GM19035 (cell line): ENCODE data around the gene PRKACG.

Experiments used
- ATAC-seq: cut with Tn5 transposase; IDR thresholded peaks from one replicate; pipeline ENCODE4 v1.9.1; 2021; ENCODE audit not compliant: unreplicated experiment

The PRKACG gene

GRCh38 chr9:68983522-68984424, 30.1 kb downstream of the PRKACG start:
- no peak for ATAC-seq

DNA sequence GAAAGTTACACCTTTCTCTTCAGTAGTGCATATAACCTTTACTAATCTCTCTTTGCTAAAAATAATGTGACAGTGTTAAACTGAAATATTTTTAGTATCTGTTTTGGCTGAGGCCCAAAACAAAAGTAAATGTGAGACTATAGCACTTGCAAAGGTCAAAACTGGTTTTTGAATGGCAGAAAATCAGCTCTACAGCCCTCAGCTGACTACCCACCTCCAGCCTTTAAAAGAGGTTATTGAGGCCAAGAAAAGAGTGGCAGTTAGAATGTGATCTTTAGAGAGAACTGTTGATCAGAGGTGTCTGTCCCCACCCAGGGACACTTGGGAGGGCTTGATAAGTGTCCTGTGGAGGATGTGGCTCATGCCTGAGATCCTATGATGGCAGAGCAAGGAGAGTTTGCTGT, 30.9 kb downstream of the PRKACG start:
- peak; percentile 53 for ATAC-seq

- ATAC-seq: peak; percentile 46
Observed at GRCh38 chr9:68981789-68982188, 32.1 kb downstream of the PRKACG start.

- ATAC-seq: no peak
Observed at GRCh38 chr9:68980341-68980914, 33.5 kb downstream of the PRKACG start.

- ATAC-seq: no peak
Observed at GRCh38 chr9:68979538-68980314, 34.2 kb downstream of the PRKACG start.

GRCh38 chr9:68978501-68978900, 35.4 kb downstream of the PRKACG start:
- no peak for ATAC-seq

DNA sequence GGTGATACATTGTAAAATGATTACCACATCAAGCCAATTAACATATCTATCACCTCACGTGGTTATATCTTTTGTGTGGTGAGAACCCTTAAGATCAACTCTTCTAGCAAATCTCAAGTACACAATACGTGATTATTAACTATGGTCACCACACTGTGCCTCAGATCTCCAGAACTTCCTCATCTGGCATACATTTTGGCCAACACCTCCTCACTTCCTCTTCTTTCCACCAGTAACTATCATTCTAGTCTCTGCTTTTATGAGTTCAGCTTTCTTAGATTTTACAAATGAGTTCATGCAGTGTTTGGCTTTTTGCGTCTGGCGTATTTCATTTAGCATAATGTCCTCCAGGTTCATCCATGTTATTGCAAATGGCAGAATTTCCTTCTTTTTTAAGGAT, 35.8 kb downstream of the PRKACG start:
- no peak for ATAC-seq

- no peak for ATAC-seq
Observed at GRCh38 chr9:68975365-68976043, 38.4 kb downstream of the PRKACG start.

DNA sequence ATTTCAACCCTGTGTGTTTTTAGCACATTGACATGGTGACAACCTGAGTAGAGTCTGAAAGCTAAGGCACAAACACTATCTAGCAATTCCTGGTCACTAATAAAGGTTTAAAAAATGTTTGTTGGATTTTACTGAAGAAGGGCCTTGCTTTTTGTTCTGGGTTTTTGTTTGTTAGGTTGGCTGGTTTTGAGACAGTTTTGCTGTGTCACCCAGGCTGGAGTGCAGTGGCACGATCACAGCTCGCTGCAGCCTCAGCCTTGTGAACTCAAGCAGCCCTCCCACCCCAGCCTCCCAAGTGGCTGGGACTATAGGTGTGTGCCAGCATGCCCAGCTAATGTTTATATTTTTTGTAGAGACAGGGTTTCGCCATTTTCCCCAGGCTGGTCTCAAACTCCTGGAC, 39.0 kb downstream of the PRKACG start:
- ATAC-seq: peak; percentile 2

- peak; percentile 93 for ATAC-seq
Observed at GRCh38 chr9:68974431-68974830, 39.5 kb downstream of the PRKACG start.

DNA sequence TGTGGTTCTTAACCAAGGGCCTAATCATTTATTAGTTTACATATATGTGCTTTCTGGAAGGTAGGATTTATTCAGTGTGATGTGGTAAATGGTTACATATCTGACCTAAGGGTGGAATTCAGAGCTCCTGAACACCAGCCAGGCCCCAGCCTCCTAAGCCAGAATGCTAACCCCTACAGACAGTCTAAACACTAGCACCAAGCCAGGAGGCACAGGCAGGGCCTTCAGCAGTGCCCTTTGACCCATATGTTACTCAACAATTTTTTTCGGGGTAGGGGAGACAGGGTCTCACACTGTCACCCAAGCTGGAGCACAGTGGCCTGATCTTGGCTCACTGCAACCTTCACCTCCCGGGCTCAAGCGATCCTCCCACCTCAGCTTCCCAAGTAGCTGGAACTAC, 40.3 kb downstream of the PRKACG start:
- ATAC-seq: no peak

GRCh38 chr9:68970151-68970550, 43.8 kb downstream of the PRKACG start:
- no peak for ATAC-seq

GRCh38 chr9:68969538-68969937, 44.4 kb downstream of the PRKACG start:
- no peak for ATAC-seq

GRCh38 chr9:68967800-68968199, 46.1 kb downstream of the PRKACG start:
- ATAC-seq: no peak

GRCh38 chr9:68966496-68966944, 47.4 kb downstream of the PRKACG start:
- peak; percentile 55 for ATAC-seq

- no peak for ATAC-seq
Observed at GRCh38 chr9:68964765-68965164, 49.1 kb downstream of the PRKACG start.

- ATAC-seq: no peak
Observed at GRCh38 chr9:68964102-68964541, 49.8 kb downstream of the PRKACG start.

DNA sequence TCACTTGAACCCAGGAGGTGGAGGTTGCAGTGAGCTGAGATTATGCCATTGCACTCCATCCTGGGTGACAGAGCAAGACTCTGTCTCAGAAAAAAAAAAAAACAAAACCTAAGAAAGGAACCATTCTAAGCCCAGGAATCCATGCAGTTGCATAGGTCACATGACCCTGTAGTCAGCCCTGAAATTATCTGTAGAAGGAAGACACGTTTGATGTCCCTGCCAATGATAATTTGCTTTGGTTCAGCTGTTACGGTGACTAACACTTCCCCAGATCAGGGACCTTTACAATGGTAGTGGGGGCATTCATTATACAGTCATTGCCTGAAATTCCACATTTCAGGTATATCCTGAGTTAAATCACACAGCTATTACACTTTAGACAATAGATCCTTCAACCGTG, 50.5 kb downstream of the PRKACG start:
- ATAC-seq: no peak
